Ishikawa (cell line): ENCODE results near the gene OTX1.

Experiments used
- CEBPB ChIP-seq: IDR thresholded peaks from 2 replicates; pipeline ENCODE4 v1.6.1; 2012
- CREB1 ChIP-seq: IDR thresholded peaks from 2 replicates; pipeline ENCODE4 v1.6.1; 2012; ENCODE audit warnings: low read depth
- EGR1 ChIP-seq: IDR thresholded peaks from 2 replicates; pipeline ENCODE4 v1.6.1; 2012
- EP300 ChIP-seq: IDR thresholded peaks from 2 replicates; pipeline ENCODE4 v1.6.1; 2012; ENCODE audit warnings: borderline replicate concordance
- FOXM1 ChIP-seq: IDR thresholded peaks from 2 replicates; pipeline ENCODE4 v1.6.1; 2012; ENCODE audit warnings: low read depth, borderline replicate concordance
- NFIC ChIP-seq: IDR thresholded peaks from 2 replicates; pipeline ENCODE4 v1.6.1; 2012
- RAD21 ChIP-seq: IDR thresholded peaks from 2 replicates; pipeline ENCODE4 v1.6.1; 2012; ENCODE audit warnings: low read depth
- TAF1 ChIP-seq: IDR thresholded peaks from 2 replicates; pipeline ENCODE4 v1.6.1; 2012; ENCODE audit warnings: low read depth, mild to moderate bottlenecking
- TCF12 ChIP-seq: IDR thresholded peaks from 2 replicates; pipeline ENCODE4 v1.6.1; 2012; ENCODE audit warnings: low read depth
- TEAD4 ChIP-seq: IDR thresholded peaks from 2 replicates; pipeline ENCODE4 v1.6.1; 2012
- YY1 ChIP-seq: IDR thresholded peaks from 2 replicates; pipeline ENCODE4 v1.6.1; 2012; ENCODE audit warnings: low read depth
- ZBTB7A ChIP-seq: IDR thresholded peaks from 2 replicates; pipeline ENCODE4 v1.6.1; 2012; ENCODE audit warnings: low read depth
- TF ChIP-seq, protein P1 (sequence below): IDR thresholded peaks from 2 replicates; pipeline ENCODE4 v1.6.1; 2012; ENCODE audit warnings: low read depth, mild to moderate bottlenecking
- TF ChIP-seq, protein P2 (sequence below): IDR thresholded peaks from 2 replicates; pipeline ENCODE4 v1.6.1; 2012
- TF ChIP-seq, protein P3 (sequence below): IDR thresholded peaks from 2 replicates; pipeline ENCODE4 v1.6.1; 2012

The OTX1 gene

DNA sequence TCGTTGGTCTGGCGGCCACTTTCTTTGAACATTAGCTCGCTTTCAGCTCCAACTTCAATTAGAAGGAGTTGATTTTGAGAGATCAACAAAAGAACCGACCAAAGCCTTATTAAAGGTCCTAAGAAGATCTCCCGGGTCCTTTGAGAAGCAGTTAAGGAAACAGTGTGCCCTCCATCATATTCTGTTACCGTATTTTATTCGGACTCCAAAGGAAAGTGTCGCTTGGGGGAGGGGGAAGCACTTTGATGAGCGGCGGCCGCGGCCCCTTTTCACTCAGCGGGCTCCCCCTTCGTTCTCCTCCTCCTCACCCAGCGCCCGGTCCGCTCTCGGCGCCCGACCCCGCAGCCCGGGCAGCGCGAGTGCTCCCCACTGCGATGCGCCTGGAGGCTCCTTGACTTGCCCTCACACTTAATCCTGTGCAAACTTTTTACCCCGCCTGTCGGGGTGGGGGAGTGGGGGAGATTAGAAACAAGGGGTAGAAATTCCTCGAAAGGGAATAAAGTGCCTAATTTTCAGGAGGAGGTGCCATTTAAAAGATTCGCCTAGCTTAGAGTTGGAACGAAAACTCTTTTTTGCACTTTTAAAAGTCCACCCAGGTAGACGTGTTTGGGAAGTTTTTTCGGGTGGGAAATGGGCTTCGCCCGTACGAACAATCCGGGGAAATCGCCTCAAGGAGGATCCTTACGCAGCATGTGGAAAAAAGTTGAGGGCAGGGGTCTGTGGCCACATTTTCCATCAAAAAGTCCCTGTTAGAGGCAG is 1.2 kb upstream of the OTX1 start:
- TF ChIP-seq, protein P1, sequence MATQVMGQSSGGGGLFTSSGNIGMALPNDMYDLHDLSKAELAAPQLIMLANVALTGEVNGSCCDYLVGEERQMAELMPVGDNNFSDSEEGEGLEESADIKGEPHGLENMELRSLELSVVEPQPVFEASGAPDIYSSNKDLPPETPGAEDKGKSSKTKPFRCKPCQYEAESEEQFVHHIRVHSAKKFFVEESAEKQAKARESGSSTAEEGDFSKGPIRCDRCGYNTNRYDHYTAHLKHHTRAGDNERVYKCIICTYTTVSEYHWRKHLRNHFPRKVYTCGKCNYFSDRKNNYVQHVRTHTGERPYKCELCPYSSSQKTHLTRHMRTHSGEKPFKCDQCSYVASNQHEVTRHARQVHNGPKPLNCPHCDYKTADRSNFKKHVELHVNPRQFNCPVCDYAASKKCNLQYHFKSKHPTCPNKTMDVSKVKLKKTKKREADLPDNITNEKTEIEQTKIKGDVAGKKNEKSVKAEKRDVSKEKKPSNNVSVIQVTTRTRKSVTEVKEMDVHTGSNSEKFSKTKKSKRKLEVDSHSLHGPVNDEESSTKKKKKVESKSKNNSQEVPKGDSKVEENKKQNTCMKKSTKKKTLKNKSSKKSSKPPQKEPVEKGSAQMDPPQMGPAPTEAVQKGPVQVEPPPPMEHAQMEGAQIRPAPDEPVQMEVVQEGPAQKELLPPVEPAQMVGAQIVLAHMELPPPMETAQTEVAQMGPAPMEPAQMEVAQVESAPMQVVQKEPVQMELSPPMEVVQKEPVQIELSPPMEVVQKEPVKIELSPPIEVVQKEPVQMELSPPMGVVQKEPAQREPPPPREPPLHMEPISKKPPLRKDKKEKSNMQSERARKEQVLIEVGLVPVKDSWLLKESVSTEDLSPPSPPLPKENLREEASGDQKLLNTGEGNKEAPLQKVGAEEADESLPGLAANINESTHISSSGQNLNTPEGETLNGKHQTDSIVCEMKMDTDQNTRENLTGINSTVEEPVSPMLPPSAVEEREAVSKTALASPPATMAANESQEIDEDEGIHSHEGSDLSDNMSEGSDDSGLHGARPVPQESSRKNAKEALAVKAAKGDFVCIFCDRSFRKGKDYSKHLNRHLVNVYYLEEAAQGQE: no peak
- TF ChIP-seq ZBTB7A: peak; percentile 47
- TF ChIP-seq FOXM1: no peak

DNA sequence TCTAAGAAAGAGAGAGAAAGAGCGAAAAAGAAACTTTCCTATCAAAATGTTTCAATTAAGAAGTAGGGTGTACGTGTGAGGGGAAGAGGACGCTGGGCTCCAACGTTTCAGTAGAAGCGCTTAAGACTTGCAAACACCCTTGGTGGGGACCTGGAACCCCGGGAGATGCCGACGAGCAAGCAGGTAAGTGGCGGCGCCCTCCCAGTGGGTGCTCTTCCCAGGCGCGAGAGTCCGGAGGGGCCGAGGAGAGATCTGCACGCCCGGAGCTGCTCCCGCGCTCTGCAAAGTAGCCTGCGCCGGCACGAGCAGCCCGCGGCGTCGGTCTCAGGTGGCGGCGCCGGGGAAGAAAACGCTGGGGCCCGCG is 678 bp upstream of the OTX1 start:
- TF ChIP-seq TEAD4 (no peak), ZBTB7A (peak; percentile 19; the same call in 1 of the 2 replicates)
- TF ChIP-seq, protein P2, sequence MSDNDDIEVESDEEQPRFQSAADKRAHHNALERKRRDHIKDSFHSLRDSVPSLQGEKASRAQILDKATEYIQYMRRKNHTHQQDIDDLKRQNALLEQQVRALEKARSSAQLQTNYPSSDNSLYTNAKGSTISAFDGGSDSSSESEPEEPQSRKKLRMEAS: peak; percentile 43; the same call in 1 of the 2 replicates

DNA sequence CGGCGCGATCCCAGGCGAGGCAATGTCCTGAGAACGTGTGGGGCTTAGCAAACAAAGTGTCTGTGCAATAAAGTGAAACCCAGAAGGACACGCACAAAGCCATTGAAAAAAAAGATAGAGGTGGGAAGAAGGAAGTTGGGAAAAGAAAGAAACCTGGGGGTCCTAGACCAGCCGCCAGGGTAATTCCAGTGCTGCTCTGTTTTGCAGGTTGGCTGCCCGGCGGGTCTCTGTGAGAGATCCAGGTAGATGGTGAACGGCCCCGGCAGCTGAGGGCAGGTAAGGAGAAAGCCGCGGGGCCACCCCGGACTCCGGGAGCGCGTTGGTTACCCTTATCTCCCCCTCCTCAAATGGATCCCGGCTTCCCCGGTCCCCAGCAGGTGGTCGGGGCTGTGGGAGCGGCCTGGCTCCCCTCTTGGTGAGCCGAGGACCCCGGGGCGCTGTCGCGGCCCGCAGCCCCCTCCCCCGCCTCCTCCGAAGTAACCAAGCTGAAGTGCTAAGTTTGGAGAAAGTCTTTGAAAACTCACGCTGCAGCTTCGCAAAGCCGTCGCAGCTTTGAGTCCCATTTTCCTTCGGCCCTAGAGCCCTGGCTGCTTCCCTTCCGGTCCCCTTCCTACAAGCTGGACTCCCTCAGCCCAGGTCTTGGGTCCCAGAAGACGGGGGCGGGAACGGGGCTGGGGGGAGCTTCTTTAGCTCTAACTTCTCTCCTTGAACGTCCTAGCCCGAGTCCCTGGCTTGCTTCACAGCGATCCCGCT is 588 bp downstream of the OTX1 start:
- TF ChIP-seq ZBTB7A: peak; percentile 82; the same call in 1 of the 2 replicates
- no peak for TF ChIP-seq CREB1

DNA sequence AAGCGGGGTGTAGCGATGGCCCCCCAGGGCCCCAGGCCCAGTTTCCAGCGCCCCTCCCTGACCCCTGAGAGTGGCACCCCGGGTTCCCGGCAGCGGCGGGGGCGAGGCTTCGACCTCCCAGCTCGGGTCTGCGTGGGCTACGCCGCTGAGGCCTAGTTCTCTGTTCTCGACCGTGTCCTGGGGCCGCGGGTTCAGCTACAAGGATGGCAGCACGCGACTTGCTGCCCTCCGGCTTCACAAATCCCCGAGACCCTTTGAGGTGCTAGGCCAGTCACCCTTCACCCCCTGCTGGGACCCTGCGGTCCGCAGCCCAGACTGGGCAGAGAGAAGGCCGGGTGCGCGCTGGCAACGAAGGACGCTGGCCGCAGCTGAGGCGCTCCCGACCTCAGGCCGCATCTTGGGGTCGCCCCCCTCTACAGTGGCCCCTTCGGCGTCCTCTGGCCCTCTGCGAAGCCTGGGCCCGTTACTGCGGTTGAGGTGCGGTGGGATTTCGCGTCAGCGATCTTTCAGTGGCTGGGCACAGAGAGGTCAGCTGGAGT is 1.2 kb downstream of the OTX1 start:
- no peak for TF ChIP-seq EP300
- TF ChIP-seq RAD21: no peak
- TF ChIP-seq, protein P2: no peak
- TF ChIP-seq ZBTB7A: no peak
- no peak for TF ChIP-seq EGR1
- no peak for TF ChIP-seq YY1
- no peak for TF ChIP-seq NFIC
- TF ChIP-seq, protein P1: no peak
- TF ChIP-seq TAF1: no peak
- no peak for TF ChIP-seq CREB1
- TF ChIP-seq, protein P3, sequence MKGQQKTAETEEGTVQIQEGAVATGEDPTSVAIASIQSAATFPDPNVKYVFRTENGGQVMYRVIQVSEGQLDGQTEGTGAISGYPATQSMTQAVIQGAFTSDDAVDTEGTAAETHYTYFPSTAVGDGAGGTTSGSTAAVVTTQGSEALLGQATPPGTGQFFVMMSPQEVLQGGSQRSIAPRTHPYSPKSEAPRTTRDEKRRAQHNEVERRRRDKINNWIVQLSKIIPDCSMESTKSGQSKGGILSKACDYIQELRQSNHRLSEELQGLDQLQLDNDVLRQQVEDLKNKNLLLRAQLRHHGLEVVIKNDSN: no peak
- no peak for TF ChIP-seq FOXM1
- TF ChIP-seq TCF12: no peak
- TF ChIP-seq CEBPB: no peak
- TF ChIP-seq TEAD4: no peak

DNA sequence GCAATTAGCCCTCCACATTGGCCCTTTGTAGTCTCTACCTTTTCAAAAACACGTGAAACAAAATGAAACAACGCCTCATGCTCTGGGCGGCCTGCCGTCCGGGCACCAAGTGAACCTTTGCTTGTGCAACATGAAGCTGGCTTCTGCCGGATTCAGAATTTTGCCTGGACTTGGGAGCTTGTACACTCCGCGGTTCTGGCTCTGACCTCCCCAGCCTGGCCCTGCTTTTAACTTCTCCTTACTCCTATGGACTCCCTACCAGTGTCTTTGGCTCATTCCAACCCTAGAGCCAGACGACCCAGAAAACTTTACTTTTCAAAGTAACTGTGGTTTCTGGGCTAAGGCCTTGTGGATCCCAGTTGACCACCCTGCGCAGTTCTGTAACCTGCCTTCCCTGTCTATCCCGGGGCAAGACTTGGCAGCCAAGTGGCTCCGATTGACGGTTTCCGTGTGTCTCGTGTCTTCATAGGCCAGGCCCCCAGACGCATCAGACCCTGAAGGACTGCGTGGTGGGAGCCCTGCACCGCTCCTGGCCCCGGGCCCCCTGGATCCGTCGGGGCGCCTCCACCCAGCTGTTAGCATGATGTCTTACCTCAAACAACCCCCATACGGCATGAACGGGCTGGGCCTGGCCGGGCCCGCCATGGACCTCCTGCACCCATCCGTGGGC is 1.9 kb downstream of the OTX1 start:
- TF ChIP-seq RAD21 (no peak), NFIC (no peak), YY1 (no peak), TAF1 (no peak), TCF12 (no peak), ZBTB7A (no peak), CREB1 (no peak)
